SU-DHL-6 (cell line): Measurements from ENCODE around the gene VPS29.

Experiments
- H2AFZ ChIP-seq: fragments of 200-600 bp; sonication (generic); 2 replicates; pipeline ENCODE4 v1.6.1; 2014; ENCODE audit warnings: low read depth, mild to moderate bottlenecking, moderate library complexity, mixed read lengths, antibody characterized with exemption, low read length; ENCODE audit not compliant: severe bottlenecking
- H3F3A ChIP-seq: fragments of 200-600 bp; shearing (Covaris generic); 2 replicates; pipeline ENCODE4 v1.6.0; 2016; ENCODE audit warnings: antibody characterized with exemption, mild to moderate bottlenecking; ENCODE audit not compliant: insufficient read depth
- H3K27ac ChIP-seq: fragments of 200-600 bp; sonication (generic); 2 replicates; pipeline ENCODE4 v1.5.1; 2016; ENCODE audit warnings: low read depth, mild to moderate bottlenecking, low read length, moderate library complexity, mixed read lengths
- H3K27me3 ChIP-seq: fragments of 200-600 bp; sonication (generic), shearing (Covaris generic); 2 replicates; pipeline ENCODE4 v1.6.0; 2014; ENCODE audit warnings: mild to moderate bottlenecking, low read length
- H3K36me3 ChIP-seq: fragments of 200-600 bp; sonication (generic); 2 replicates; pipeline ENCODE4 v1.6.1; 2014; ENCODE audit warnings: mild to moderate bottlenecking, low read length, mixed read lengths
- H3K4me2 ChIP-seq: fragments of 300-600, 200-600 bp; shearing (Covaris generic), sonication (generic); 2 replicates; pipeline ENCODE4 v1.6.0; 2014; ENCODE audit warnings: low read length, low read depth, mild to moderate bottlenecking; ENCODE audit not compliant: poor library complexity, severe bottlenecking
- H3K4me3 ChIP-seq: fragments of 200-600 bp; sonication (generic); 2 replicates; pipeline ENCODE4 v1.5.1; 2014; ENCODE audit warnings: antibody characterized with exemption, low read length, mild to moderate bottlenecking, mixed read lengths; ENCODE audit not compliant: insufficient read depth, poor library complexity, severe bottlenecking
- H3K79me2 ChIP-seq: fragments of 200-600 bp; sonication (generic); 2 replicates; pipeline ENCODE4 v1.6.1; 2014; ENCODE audit warnings: mild to moderate bottlenecking, low read length, moderate library complexity; ENCODE audit not compliant: insufficient read depth
- H3K9ac ChIP-seq: fragments of 200-600 bp; sonication (generic); 2 replicates; pipeline ENCODE4 v1.7.0; 2014; ENCODE audit warnings: mild to moderate bottlenecking, low read length
- H3K9me2 ChIP-seq: fragments of 200-600 bp; sonication (generic); replicated peaks from 2 replicates; pipeline ENCODE4 v1.6.1; 2014; ENCODE audit warnings: low read length; ENCODE audit not compliant: insufficient read depth
- H3K9me3 ChIP-seq: fragments of 200-600 bp; sonication (generic); 2 replicates; pipeline ENCODE4 v1.6.1; 2014; ENCODE audit warnings: low read length, mixed read lengths; ENCODE audit not compliant: insufficient read depth
- H4K20me1 ChIP-seq: fragments of 200-600 bp; sonication (generic); 2 replicates; pipeline ENCODE4 v1.6.1; 2014; ENCODE audit warnings: low read depth, mild to moderate bottlenecking, antibody characterized with exemption, low read length, moderate library complexity, mixed read lengths
- CTCF ChIP-seq: fragments of 200-600 bp; sonication (generic); IDR thresholded peaks from one replicate; pipeline ENCODE4 v1.5.1; 2017; ENCODE audit warnings: antibody characterized with exemption, mild to moderate bottlenecking, low read length, moderate library complexity; ENCODE audit not compliant: insufficient read depth, poor library complexity, severe bottlenecking
- EZH2phosphoT487 ChIP-seq: fragments of 200-600 bp; sonication (generic), shearing (Covaris generic); conservative IDR thresholded peaks from 2 replicates; pipeline ENCODE4 v1.6.1; 2018; ENCODE audit warnings: mild to moderate bottlenecking, antibody characterized with exemption, low read length, moderate library complexity, mixed read lengths

Gene VPS29

GRCh38 chr12:110505332-110505731, 3.4 kb upstream of the VPS29 start:
- Histone ChIP-seq H4K20me1 (no peaks in the 10 kb centered on the region), H3K36me3 (no peaks in the 10 kb centered on the region)
- no peak for TF ChIP-seq EZH2phosphoT487
- TF ChIP-seq CTCF: no peak

GRCh38 chr12:110503432-110503831, 1.5 kb upstream of the VPS29 start:
- H3K9me3 ChIP-seq: no peaks in the 10 kb centered on the region
- no peak for TF ChIP-seq EZH2phosphoT487
- TF ChIP-seq CTCF: no peak
- H3F3A ChIP-seq: peaks cover 33% of the 10 kb centered on the region
- no peaks in the 10 kb centered on the region for H4K20me1 ChIP-seq
- no peak overlapping the region for H3K27ac ChIP-seq
- H3K27me3 ChIP-seq: no peaks in the 10 kb centered on the region
- H3K4me3 ChIP-seq: no peak overlapping the region
- H3K4me2 ChIP-seq: no peak overlapping the region
- H3K9me2 ChIP-seq: no peaks in the 10 kb centered on the region
- peaks cover 31% of the 10 kb centered on the region for H3K79me2 ChIP-seq
- H2AFZ ChIP-seq: no peak overlapping the region
- H3K9ac ChIP-seq: no peak overlapping the region
- peaks cover 8% of the 10 kb centered on the region for H3K36me3 ChIP-seq

More at GRCh38 chr12:110505332-110505731, 3.4 kb upstream of the VPS29 start:
- peaks cover 13% of the 10 kb centered on the region for H3K79me2 ChIP-seq
- no peak overlapping the region for H3K4me3 ChIP-seq
- no peaks in the 10 kb centered on the region for H3K9me2 ChIP-seq
- H3F3A ChIP-seq: peaks cover 15% of the 10 kb centered on the region
- H3K27ac ChIP-seq: no peak overlapping the region
- H3K9ac ChIP-seq: no peak overlapping the region
- H3K4me2 ChIP-seq: no peak overlapping the region
- no peaks in the 10 kb centered on the region for H3K9me3 ChIP-seq
- H2AFZ ChIP-seq: no peak overlapping the region
- H3K27me3 ChIP-seq: no peaks in the 10 kb centered on the region

- H3K27me3 ChIP-seq: no peaks in the 10 kb centered on the region
- H4K20me1 ChIP-seq: no peaks in the 10 kb centered on the region
- peaks cover 43% of the 10 kb centered on the region for H3F3A ChIP-seq
- no peaks in the 10 kb centered on the region for H3K9me2 ChIP-seq
- H3K27ac ChIP-seq: peak overlapping the region; percentile 73
- H3K79me2 ChIP-seq: peaks cover 41% of the 10 kb centered on the region
- peak overlapping the region; percentile 31 for H2AFZ ChIP-seq
- peak overlapping the region; percentile 89 for H3K4me3 ChIP-seq
- peak overlapping the region; percentile 89 for H3K9ac ChIP-seq
- H3K9me3 ChIP-seq: no peaks in the 10 kb centered on the region
- H3K4me2 ChIP-seq: peak overlapping the region; percentile 81
- TF ChIP-seq EZH2phosphoT487 (no peak), CTCF (no peak)
- peaks cover 17% of the 10 kb centered on the region for H3K36me3 ChIP-seq
Measured at GRCh38 chr12:110501399-110501751, 536 bp downstream of the VPS29 start.
